Measurements from ENCODE around the gene SORT1. TPM values are rescaled to one million over a fixed set of nuclear protein-coding genes. Genes with fewer than 3 reads are reported as not detected.

SORT1 gene
- total RNA-seq, 6 donors from 2014 or later, result 105 to 222 (median 116) TPM

- ATAC-seq (ENCODE audit: low FRiP score in 2 of 2) (no peak), DNase-seq (no peak)
- 68 to 72% methylated on average over 3 of the region's 3 CpGs for WGBS, 2 donors
- Histone ChIP-seq H3K9me3 (no peaks in the 10 kb centered on the region), H3K4me1 (no peaks in the 10 kb centered on the region), H3K27me3 (no peaks in the 10 kb centered on the region), H3K4me3 (no peak overlapping the region), H3K27ac (no peak overlapping the region), H3K36me3 (no peaks in the 10 kb centered on the region)
- TF ChIP-seq CTCF (IDR thresholded peaks at IDR 0.05), result no peak
- no peak for TF ChIP-seq EP300 (IDR thresholded peaks at IDR 0.05)
- no peak for TF ChIP-seq POLR2AphosphoS5 (IDR thresholded peaks at IDR 0.05)
- no peak for TF ChIP-seq POLR2A (IDR thresholded peaks at IDR 0.05)
Measured at GRCh38 chr1:109438798-109439297, 41.1 kb upstream of the SORT1 start.

GRCh38 chr1:109434484-109434883, 36.8 kb upstream of the SORT1 start:
- TF ChIP-seq POLR2AphosphoS5 (IDR thresholded peaks at IDR 0.05) (no peak), EP300 (IDR thresholded peaks at IDR 0.05) (no peak), POLR2A (IDR thresholded peaks at IDR 0.05) (no peak), CTCF (IDR thresholded peaks at IDR 0.05) (no peak)
- ATAC-seq (ENCODE audit: low FRiP score in 2 of 2), result no peak

GRCh38 chr1:109433322-109433721, 35.6 kb upstream of the SORT1 start:
- no peak for TF ChIP-seq POLR2AphosphoS5 (IDR thresholded peaks at IDR 0.05)
- no peak for TF ChIP-seq EP300 (IDR thresholded peaks at IDR 0.05)
- no peak for TF ChIP-seq CTCF (IDR thresholded peaks at IDR 0.05)
- no peak for TF ChIP-seq POLR2A (IDR thresholded peaks at IDR 0.05)
- DNase-seq (no peak), ATAC-seq (ENCODE audit: low FRiP score in 2 of 2) (no peak)
- H3K27ac ChIP-seq, result no peak overlapping the region
- no peaks in the 10 kb centered on the region for H3K4me1 ChIP-seq
- whole genome bisulfite sequencing, 2 donors, result 91 to 100% methylated on average over 1 of the region's 1 CpG
- H3K4me3 ChIP-seq, result no peak overlapping the region
- H3K9me3 ChIP-seq, result no peaks in the 10 kb centered on the region
- no peaks in the 10 kb centered on the region for H3K36me3 ChIP-seq
- no peaks in the 10 kb centered on the region for H3K27me3 ChIP-seq

More at GRCh38 chr1:109434484-109434883, 36.8 kb upstream of the SORT1 start:
- no peak overlapping the region for H3K27ac ChIP-seq
- H3K27me3 ChIP-seq, result no peaks in the 10 kb centered on the region
- 67 to 71% methylated on average over 1 of the region's 1 CpG for WGBS, 2 donors
- no peak for DNase-seq
- no peaks in the 10 kb centered on the region for H3K4me1 ChIP-seq
- no peaks in the 10 kb centered on the region for H3K36me3 ChIP-seq
- H3K9me3 ChIP-seq, result no peaks in the 10 kb centered on the region
- no peak overlapping the region for H3K4me3 ChIP-seq

- peaks cover 0 to 6% (median 5%) of the 10 kb centered on the region in 4 donors for H3K4me1 ChIP-seq
- no peaks in the 10 kb centered on the region for H3K36me3 ChIP-seq
- no peak overlapping the region for H3K27ac ChIP-seq
- no peaks in the 10 kb centered on the region for H3K9me3 ChIP-seq
- TF ChIP-seq POLR2A (IDR thresholded peaks at IDR 0.05) (no peak), EP300 (IDR thresholded peaks at IDR 0.05) (no peak), POLR2AphosphoS5 (IDR thresholded peaks at IDR 0.05) (no peak), CTCF (IDR thresholded peaks at IDR 0.05) (no peak)
- ATAC-seq (ENCODE audit: low FRiP score in 2 of 2), result no peak
- H3K27me3 ChIP-seq, result no peaks in the 10 kb centered on the region
- DNase-seq, result no peak
- no peak overlapping the region for H3K4me3 ChIP-seq
Measured at GRCh38 chr1:109432336-109432735, 34.6 kb upstream of the SORT1 start.

- no peaks in the 10 kb centered on the region for H3K36me3 ChIP-seq
- no peak for DNase-seq
- no peak for TF ChIP-seq POLR2A (IDR thresholded peaks at IDR 0.05)
- no peak for TF ChIP-seq CTCF (IDR thresholded peaks at IDR 0.05)
- TF ChIP-seq POLR2AphosphoS5 (IDR thresholded peaks at IDR 0.05), result no peak
- no peak for TF ChIP-seq EP300 (IDR thresholded peaks at IDR 0.05)
- WGBS, 2 donors, result 11 to 14% methylated on average over 7 of the region's 7 CpGs
- H3K4me3 ChIP-seq, result peak overlapping the region in 3 of 4 donors; percentile 74 to 95 (median 78)
- H3K9me3 ChIP-seq, result no peaks in the 10 kb centered on the region
- peaks cover 17 to 47% (median 29%) of the 10 kb centered on the region in 4 donors for H3K4me1 ChIP-seq
- H3K27ac ChIP-seq, result peak overlapping the region in 3 of 4 donors; percentile 86 to 92 (median 90)
- ATAC-seq (ENCODE audit: low FRiP score in 2 of 2), result no peak
- no peaks in the 10 kb centered on the region for H3K27me3 ChIP-seq
Measured at GRCh38 chr1:109427171-109427467, 29.4 kb upstream of the SORT1 start.

Data from upper lobe of left lung (tissue), 6 donors.